ENCODE measurements around the gene KLF9. TPM values are rescaled to one million over a fixed set of nuclear protein-coding genes. Genes with fewer than 3 reads are reported as not detected.

Gene KLF9
- total and polyA plus RNA-seq, 12 donors, result 27.3 to 67.4 (median 39.7) TPM

DNA sequence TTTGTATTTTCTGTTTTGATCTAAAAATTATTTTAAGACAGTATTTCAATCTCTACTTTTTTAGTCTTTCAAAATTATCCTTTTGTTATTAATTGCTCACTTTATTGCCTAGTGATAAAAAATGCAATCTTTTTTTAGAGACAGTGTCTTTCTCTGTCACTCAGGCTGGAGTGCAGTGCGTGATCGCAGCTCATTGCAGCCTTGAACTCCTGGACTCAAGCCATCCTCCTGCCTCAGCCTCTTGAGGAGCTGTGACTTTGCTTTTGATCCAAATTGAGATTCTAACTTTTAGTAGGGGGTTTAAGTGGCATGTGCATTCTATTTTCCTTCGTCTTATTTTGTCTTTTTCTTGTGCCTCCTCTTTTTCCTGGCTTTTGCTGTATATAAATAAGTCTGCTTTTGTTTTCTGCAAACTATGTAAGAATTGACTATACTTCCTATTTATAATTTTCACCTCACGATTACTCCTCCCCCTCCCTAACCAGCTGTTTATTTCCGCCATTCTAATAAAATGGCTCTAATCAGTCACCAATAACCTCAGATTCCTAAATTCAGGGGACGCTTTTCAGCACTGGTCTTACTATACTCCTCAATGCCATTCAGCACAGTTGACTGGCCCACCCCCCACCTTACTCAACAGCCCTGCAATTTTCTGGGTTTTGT, 32.3 kb downstream of the KLF9 start:
- WGBS, 2 donors, result 64 to 67% methylated on average over 6 of the region's 6 CpGs
- DNase-seq (no peak), ATAC-seq (peak in 3 of 8 donors; percentile 42 to 53 (median 46))
- TF ChIP-seq, protein P1, sequence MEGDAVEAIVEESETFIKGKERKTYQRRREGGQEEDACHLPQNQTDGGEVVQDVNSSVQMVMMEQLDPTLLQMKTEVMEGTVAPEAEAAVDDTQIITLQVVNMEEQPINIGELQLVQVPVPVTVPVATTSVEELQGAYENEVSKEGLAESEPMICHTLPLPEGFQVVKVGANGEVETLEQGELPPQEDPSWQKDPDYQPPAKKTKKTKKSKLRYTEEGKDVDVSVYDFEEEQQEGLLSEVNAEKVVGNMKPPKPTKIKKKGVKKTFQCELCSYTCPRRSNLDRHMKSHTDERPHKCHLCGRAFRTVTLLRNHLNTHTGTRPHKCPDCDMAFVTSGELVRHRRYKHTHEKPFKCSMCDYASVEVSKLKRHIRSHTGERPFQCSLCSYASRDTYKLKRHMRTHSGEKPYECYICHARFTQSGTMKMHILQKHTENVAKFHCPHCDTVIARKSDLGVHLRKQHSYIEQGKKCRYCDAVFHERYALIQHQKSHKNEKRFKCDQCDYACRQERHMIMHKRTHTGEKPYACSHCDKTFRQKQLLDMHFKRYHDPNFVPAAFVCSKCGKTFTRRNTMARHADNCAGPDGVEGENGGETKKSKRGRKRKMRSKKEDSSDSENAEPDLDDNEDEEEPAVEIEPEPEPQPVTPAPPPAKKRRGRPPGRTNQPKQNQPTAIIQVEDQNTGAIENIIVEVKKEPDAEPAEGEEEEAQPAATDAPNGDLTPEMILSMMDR (IDR thresholded peaks at IDR 0.05), result no peak
- Histone ChIP-seq H3K36me3 (peaks cover 0 to 34% (median 10%) of the 10 kb centered on the region in 9 donors), H3K4me3 (no peak overlapping the region), H3K27ac (no peak overlapping the region), H3K9me3 (no peaks in the 10 kb centered on the region), H3K4me1 (peaks cover 3 to 57% (median 33%) of the 10 kb centered on the region in 9 donors), H3K27me3 (no peaks in the 10 kb centered on the region)
- intact Hi-C loops (cut with DNase I), result no loop called here

DNA sequence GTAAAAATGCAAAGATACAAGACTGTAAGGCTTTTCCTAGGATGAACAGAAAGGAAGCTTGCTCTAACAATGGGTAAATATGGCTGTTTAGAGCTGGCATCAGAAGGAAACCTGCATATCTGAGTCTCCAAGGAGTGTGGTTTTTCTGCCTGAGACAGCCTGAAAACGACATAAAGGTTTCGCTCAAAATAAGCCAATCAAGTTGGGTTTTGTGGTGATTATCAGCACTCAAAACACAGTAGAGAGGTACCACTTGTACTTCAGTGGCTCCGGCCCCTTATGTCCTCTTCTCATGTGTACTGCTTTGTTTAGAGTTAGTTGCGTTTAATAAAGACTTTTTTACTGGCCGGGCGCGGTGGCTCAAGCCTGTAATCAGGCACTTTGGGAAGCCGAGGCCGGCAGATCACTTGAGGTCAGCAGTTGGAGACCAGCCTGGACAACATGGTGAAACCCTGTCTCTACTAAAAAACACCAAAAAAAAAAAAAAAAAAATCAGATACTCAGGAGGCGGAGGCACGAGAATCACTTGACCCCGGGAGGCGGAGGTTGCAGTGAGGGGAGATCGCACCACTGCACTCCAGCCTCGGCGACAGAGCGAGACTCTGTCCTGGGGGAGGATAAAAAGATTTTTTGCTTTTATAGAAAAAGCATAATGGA, 39.4 kb downstream of the KLF9 start:
- H3K4me3 ChIP-seq, result peak overlapping the region in 2 of 10 donors; percentile 3 to 8
- ATAC-seq (no peak), DNase-seq (no peak)
- peak overlapping the region in 4 of 10 donors; percentile 12 to 50 (median 29) for H3K27ac ChIP-seq
- H3K9me3 ChIP-seq, result no peaks in the 10 kb centered on the region
- intact Hi-C loops (cut with DNase I), result no loop called here
- no peaks in the 10 kb centered on the region for H3K27me3 ChIP-seq
- no peaks in the 10 kb centered on the region for H3K36me3 ChIP-seq
- 84% methylated on average over 17 of the region's 17 CpGs for WGBS, 2 donors
- TF ChIP-seq, protein P1 (IDR thresholded peaks at IDR 0.05), result no peak
- H3K4me1 ChIP-seq, result peaks cover 0 to 19% (median 6%) of the 10 kb centered on the region in 9 donors

DNA sequence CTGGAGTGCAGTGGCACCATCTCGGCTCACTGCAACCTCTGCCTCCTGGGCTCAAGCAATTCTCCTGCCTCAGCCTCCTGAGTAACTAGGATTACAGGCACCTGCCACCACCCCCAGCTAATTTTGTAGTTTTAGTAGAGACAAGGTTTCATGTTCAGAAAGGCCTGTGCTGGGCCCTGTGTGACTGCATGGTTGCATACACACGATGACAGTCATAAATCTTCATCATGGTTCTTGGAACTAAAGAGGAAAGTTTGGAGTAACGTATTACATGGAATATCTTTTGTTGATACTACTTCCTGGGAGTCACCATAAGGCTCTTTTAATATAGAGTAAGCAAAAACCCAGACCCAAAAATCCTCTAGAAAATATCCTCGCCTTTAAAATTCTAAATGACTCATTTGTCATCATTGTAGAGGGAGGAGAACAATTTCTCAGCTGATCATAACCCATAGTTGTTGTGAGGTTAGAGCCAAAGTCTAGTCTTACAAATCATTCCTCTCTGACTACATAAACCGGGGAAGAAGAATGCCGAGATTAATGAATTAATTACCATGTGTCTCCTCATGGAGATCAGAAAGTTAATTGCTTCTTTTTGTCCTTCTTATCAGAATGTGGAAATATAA, 47.0 kb downstream of the KLF9 start:
- intact Hi-C loops (cut with DNase I), result no loop called here
- H3K4me1 ChIP-seq, result no peaks in the 10 kb centered on the region
- TF ChIP-seq, protein P1 (IDR thresholded peaks at IDR 0.05), result no peak
- no peak for DNase-seq
- peaks cover 0 to 4% (median 0%) of the 10 kb centered on the region in 9 donors for H3K36me3 ChIP-seq
- no peaks in the 10 kb centered on the region for H3K27me3 ChIP-seq
- 88 to 89% methylated on average over 6 of the region's 6 CpGs for WGBS, 2 donors
- H3K27ac ChIP-seq, result no peak overlapping the region
- no peak for ATAC-seq
- H3K4me3 ChIP-seq, result no peak overlapping the region
- no peaks in the 10 kb centered on the region for H3K9me3 ChIP-seq

DNA sequence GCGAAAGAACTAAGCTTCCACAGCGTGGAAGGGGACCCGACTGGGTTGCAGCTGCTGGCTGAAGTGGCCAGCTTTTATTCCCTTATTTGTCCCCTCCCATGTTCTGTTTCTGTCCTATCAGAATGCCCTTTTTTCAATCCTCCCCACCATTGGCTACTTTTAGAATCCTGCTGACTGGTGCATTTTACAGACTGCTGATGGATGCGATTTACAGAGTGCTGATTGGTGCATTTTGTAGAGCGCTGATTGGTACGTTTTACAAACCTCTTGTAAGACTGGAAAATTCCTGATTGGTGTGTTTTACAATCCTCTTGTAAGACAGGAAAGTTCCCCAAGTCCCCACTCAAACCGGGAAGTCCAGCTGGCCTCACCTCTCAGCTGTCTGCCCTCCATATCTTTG, 50.7 kb downstream of the KLF9 start:
- 96 to 98% methylated on average over 7 of the region's 7 CpGs for WGBS, 2 donors
- H3K9me3 ChIP-seq, result no peaks in the 10 kb centered on the region

More for the DNA sequence above, 50.7 kb downstream of the KLF9 start:
- Histone ChIP-seq H3K36me3 (peaks cover 0 to 4% (median 0%) of the 10 kb centered on the region in 9 donors), H3K4me3 (no peak overlapping the region), H3K4me1 (no peaks in the 10 kb centered on the region), H3K27ac (no peak overlapping the region), H3K27me3 (no peaks in the 10 kb centered on the region)
- intact Hi-C loops (cut with DNase I), result loop anchor here in 1 of 10 donors (5.0 kb wide), 1 partner anchor 39 kb away; no protein-coding TSS in a partner anchor
- TF ChIP-seq, protein P1 (IDR thresholded peaks at IDR 0.05), result no peak
- ATAC-seq, result no peak
- no peak for DNase-seq
